HCT116 (cell line): ENCODE data around the gene NLN. TPM values are rescaled to one million over a fixed set of nuclear protein-coding genes. Genes with fewer than 3 reads are reported as not detected.

Experiments
- ATAC-seq: fragments of 200-7000 bp; cut with Tn5 transposase; 2 replicates; pipeline ENCODE4 v1.9.1; 2020; ENCODE audit warnings: mild to moderate bottlenecking, moderate library complexity
- BruUV-seq: library from RNA; stranded (reverse); fragments of 400-500 nt; replicated peaks from 2 replicates; lab custom pipeline; 2021; lab: Mats Ljungman, UMichigan
- CTCF ChIA-PET: fragments of 300-600 bp; sonication (Branson Sonifier 250); formaldehyde crosslinking; loops from one replicate; lab custom pipeline; 2021; ENCODE audit warnings: antibody characterized with exemption; lab: Charles Lee
- POLR2A ChIA-PET: fragments of 300-600, 350-600 bp; sonication (Branson Sonifier 250); formaldehyde crosslinking; loops from one replicate; lab custom pipeline; 2021; ENCODE audit warnings: antibody characterized with exemption; lab: Charles Lee
- RAD21 ChIA-PET, 2 experiments: fragments of 300-600 bp; sonication (Branson Sonifier 250); formaldehyde crosslinking; loops; one replicate each; lab custom pipeline; 2023; ENCODE audit warnings: low total read pairs in 2 of 2; ENCODE audit not compliant: uncharacterized antibody in 2 of 2, unreplicated experiment in 2 of 2, low non-redundant PET in 1 of 2; lab: Charles Lee
- DNase-seq: peaks from one replicate; pipeline ENCODE4 v3.0.0-alpha.2; 2010; ENCODE audit warnings: low read depth, low spot score
- H2AFZ ChIP-seq: fragments of 200-600 bp; shearing (Covaris generic), sonication (generic); 2 replicates; pipeline ENCODE4 v1.6.1; 2017; ENCODE audit warnings: low read depth, mixed run types, mixed read lengths, antibody characterized with exemption, low read length; ENCODE audit not compliant: poor library complexity, severe bottlenecking
- H3K27ac ChIP-seq: 2 replicates; pipeline ENCODE4 v1.5.1; 2012; ENCODE audit warnings: low read depth, low read length
- H3K27me3 ChIP-seq: fragments of 200-600 bp; sonication (generic); 2 replicates; pipeline ENCODE4 v1.6.1; 2016; ENCODE audit warnings: mixed run types, low read length, mixed read lengths; ENCODE audit not compliant: insufficient read depth
- H3K36me3 ChIP-seq, 2 experiments: fragments of 200-500 bp in 1 of 2; fragments of 200-600 bp in 1 of 2; sonication (Bioruptor generic) in 1 of 2; sonication (generic) in 1 of 2; 2 replicates each; pipeline versions ENCODE4 v1.5.1 to v1.6.1; 2014 to 2016; ENCODE audit warnings: low read length in 2 of 2, inconsistent platforms in 1 of 2, mixed read lengths in 1 of 2, mixed run types in 1 of 2; ENCODE audit not compliant: insufficient read depth in 2 of 2, control insufficient read depth in 1 of 2
- H3K4me1 ChIP-seq, 2 experiments: fragments of 200-600 bp in 1 of 2; sonication (generic) in 1 of 2; 2 replicates each; pipeline versions ENCODE4 v1.5.1 to v1.6.1; 2012 to 2017; ENCODE audit warnings: low read length in 2 of 2, inconsistent platforms in 1 of 2, mild to moderate bottlenecking in 1 of 2, mixed read lengths in 1 of 2, mixed run types in 1 of 2, moderate library complexity in 1 of 2; ENCODE audit not compliant: insufficient read depth in 2 of 2, control insufficient read depth in 1 of 2
- H3K4me2 ChIP-seq: fragments of 200-600 bp; sonication (generic); 2 replicates; pipeline ENCODE4 v1.6.1; 2017; ENCODE audit warnings: mixed run types, low read length, mixed read lengths
- H3K4me3 ChIP-seq, 2 experiments: fragments of 200-600 bp in 1 of 2; sonication (generic) in 1 of 2; replicated peaks in 1 of 2; 2 replicates each; pipeline ENCODE4 v1.5.1; 2011 to 2016; ENCODE audit warnings: low read length in 2 of 2, control low read depth in 1 of 2, low read depth in 1 of 2, mild to moderate bottlenecking in 1 of 2, mixed read lengths in 1 of 2, mixed run types in 1 of 2
- H3K79me2 ChIP-seq: fragments of 200-600 bp; sonication (generic); 2 replicates; pipeline ENCODE4 v1.6.1; 2017; ENCODE audit warnings: mild to moderate bottlenecking, mixed run types, low read length, moderate library complexity, mixed read lengths; ENCODE audit not compliant: insufficient read depth
- H3K9ac ChIP-seq: fragments of 200-600 bp; sonication (generic); 2 replicates; pipeline ENCODE4 v1.6.1; 2016; ENCODE audit warnings: low read length, mixed read lengths
- H3K9me2 ChIP-seq: fragments of 200-600 bp; sonication (generic), shearing (Covaris generic); 2 replicates; pipeline ENCODE4 v1.6.1; 2017; ENCODE audit warnings: mixed run types, mild to moderate bottlenecking, moderate library complexity; ENCODE audit not compliant: insufficient read depth
- H3K9me3 ChIP-seq, 2 experiments: fragments of 200-500 bp in 1 of 2; fragments of 200-600 bp in 1 of 2; sonication (Bioruptor generic) in 1 of 2; sonication (generic) in 1 of 2; 2 replicates each; pipeline ENCODE4 v1.6.1; 2014 to 2017; ENCODE audit warnings: low read length in 2 of 2, mixed read lengths in 2 of 2, inconsistent platforms in 1 of 2, low read depth in 1 of 2, mild to moderate bottlenecking in 1 of 2, mixed run types in 1 of 2, moderate library complexity in 1 of 2; ENCODE audit not compliant: control insufficient read depth in 1 of 2, insufficient read depth in 1 of 2
- H4K20me1 ChIP-seq: fragments of 200-600 bp; sonication (generic), shearing (Covaris generic); 2 replicates; pipeline ENCODE4 v1.6.1; 2017; ENCODE audit warnings: mixed run types, mild to moderate bottlenecking, moderate library complexity; ENCODE audit not compliant: insufficient read depth
- CBX3 ChIP-seq: IDR thresholded peaks from 2 replicates; pipeline ENCODE4 v1.6.1; 2012; ENCODE audit warnings: low read depth
- CEBPB ChIP-seq: IDR thresholded peaks from 2 replicates; pipeline ENCODE4 v1.6.1; 2012; ENCODE audit warnings: low read depth
- FOSL1 ChIP-seq: IDR thresholded peaks from 2 replicates; pipeline ENCODE4 v1.6.1; 2012; ENCODE audit warnings: low read depth
- POLR2AphosphoS5 ChIP-seq: IDR thresholded peaks from 2 replicates; pipeline ENCODE4 v1.6.1; 2011; ENCODE audit warnings: mild to moderate bottlenecking, low read depth, low read length, moderate library complexity
- RAD21 ChIP-seq: IDR thresholded peaks from 2 replicates; pipeline ENCODE4 v1.6.1; 2012; ENCODE audit warnings: low read depth, mild to moderate bottlenecking
- YY1 ChIP-seq: IDR thresholded peaks from 2 replicates; pipeline ENCODE4 v1.6.1; 2011; ENCODE audit warnings: low read length, low read depth, moderate library complexity, mild to moderate bottlenecking; ENCODE audit not compliant: insufficient replicate concordance; ENCODE audit errors: extremely low read depth
- intact Hi-C: fragments of 100-400 bp; cut with micrococcal nuclease; formaldehyde crosslinking; loops from 2 replicates; pipeline ENCODE4 v1.10.0; 2022
- total RNA-seq: library from RNA; stranded (reverse); gene quantifications from one replicate; pipeline ENCODE4 v1.2.1, GENCODE V29; 2021; ENCODE audit not compliant: unreplicated experiment
- TF ChIP-seq, protein P1 (sequence below): IDR thresholded peaks from 2 replicates; pipeline ENCODE4 v1.6.1; 2012
- TF ChIP-seq, protein P2 (sequence below), 3 experiments: fragments of 200-600 bp in 1 of 3; sonication (generic) in 1 of 3; IDR thresholded peaks in 2 of 3; conservative IDR thresholded peaks in 1 of 3; 2 replicates each; pipeline ENCODE4 v1.5.1; 2012 to 2017; ENCODE audit warnings: low read depth in 2 of 3, low read length in 2 of 3, antibody characterized with exemption in 1 of 3, borderline replicate concordance in 1 of 3, control low read depth in 1 of 3, mild to moderate bottlenecking in 1 of 3, mixed read lengths in 1 of 3, mixed run types in 1 of 3, moderate library complexity in 1 of 3; ENCODE audit not compliant: insufficient read depth in 1 of 3

The NLN gene
- total RNA-seq, 1 experiment from 2014 or later = 67.6 TPM

DNA sequence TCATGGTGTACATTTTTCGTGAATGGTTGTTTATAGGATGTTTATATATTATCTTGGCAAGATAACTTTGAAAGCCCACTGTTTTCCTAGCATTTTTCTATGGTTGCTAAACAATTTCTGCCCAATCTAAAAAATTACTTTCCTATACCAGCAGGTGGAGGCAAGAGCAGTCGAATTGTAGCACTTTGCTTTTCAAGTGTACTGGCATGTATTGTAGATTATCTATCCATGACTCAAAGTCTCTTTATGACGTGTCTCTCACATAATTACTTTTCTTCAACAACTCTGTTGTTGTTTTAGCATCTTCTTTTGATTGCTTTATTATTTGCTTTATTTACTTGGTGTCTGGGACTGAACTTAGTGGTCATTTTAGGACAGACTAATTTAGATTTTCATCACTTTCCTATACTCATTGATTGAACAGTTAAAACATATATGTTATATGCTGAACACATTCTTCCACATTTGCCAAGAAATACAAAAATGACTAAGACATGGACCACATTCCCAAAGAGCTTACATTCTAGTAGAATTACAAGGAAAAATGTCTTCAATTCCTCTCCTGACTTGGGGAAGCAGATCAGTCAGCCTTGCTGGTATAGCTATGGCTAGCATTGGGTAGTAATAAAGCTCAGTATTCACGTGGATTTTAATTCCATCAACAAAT, 20.7 kb downstream of the NLN start:
- Histone ChIP-seq H3K9me2 (no peaks in the 10 kb centered on the region), H3K27ac (no peak overlapping the region), H3K36me3 (no peaks in the 10 kb centered on the region), H2AFZ (no peak overlapping the region), H3K79me2 (peaks cover 69% of the 10 kb centered on the region), H3K4me1 (peaks cover 6 to 17% of the 10 kb centered on the region in 2 experiments), H4K20me1 (no peaks in the 10 kb centered on the region), H3K27me3 (no peaks in the 10 kb centered on the region), H3K4me2 (peak overlapping the region; percentile 8; the same call in 1 of the 2 replicates), H3K9ac (no peak overlapping the region), H3K9me3 (no peaks in the 10 kb centered on the region), H3K4me3 (no peak overlapping the region)
- TF ChIP-seq RAD21 (peak; percentile 88), POLR2AphosphoS5 (no peak), FOSL1 (peak; percentile 34; the same call in 1 of the 2 replicates), YY1 (no peak), CBX3 (no peak), CEBPB (no peak)
- TF ChIP-seq, protein P1, sequence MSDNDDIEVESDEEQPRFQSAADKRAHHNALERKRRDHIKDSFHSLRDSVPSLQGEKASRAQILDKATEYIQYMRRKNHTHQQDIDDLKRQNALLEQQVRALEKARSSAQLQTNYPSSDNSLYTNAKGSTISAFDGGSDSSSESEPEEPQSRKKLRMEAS = no peak
- TF ChIP-seq, protein P2, sequence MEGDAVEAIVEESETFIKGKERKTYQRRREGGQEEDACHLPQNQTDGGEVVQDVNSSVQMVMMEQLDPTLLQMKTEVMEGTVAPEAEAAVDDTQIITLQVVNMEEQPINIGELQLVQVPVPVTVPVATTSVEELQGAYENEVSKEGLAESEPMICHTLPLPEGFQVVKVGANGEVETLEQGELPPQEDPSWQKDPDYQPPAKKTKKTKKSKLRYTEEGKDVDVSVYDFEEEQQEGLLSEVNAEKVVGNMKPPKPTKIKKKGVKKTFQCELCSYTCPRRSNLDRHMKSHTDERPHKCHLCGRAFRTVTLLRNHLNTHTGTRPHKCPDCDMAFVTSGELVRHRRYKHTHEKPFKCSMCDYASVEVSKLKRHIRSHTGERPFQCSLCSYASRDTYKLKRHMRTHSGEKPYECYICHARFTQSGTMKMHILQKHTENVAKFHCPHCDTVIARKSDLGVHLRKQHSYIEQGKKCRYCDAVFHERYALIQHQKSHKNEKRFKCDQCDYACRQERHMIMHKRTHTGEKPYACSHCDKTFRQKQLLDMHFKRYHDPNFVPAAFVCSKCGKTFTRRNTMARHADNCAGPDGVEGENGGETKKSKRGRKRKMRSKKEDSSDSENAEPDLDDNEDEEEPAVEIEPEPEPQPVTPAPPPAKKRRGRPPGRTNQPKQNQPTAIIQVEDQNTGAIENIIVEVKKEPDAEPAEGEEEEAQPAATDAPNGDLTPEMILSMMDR (IDR thresholded peaks at IDR 0.05 in 2 of 3, conservative IDR thresholded peaks at IDR 0.05 in 1 of 3; ENCODE audit: borderline replicate concordance in 1 of 3, insufficient read depth in 1 of 3, low read depth in 2 of 3, low read length in 2 of 3) = peak; percentile 44 to 80 (median 64); a peak in 5 of 6 replicates
- ChIA-PET RAD21 (no interaction called here), CTCF (no interaction called here), POLR2A (no interaction called here)
- intact Hi-C loops = loop anchor here (5.0 to 10.0 kb wide), 4 partner anchors 122 to 400 kb away; partner anchors contain the start of genes ERBIN and SREK1
- no TSS peak for BruUV-seq
- peak; percentile 80 for ATAC-seq
- DNase-seq = peak; percentile 45
